Mesothelial cell of epicardium (in vitro differentiated cells): ENCODE results near the gene MYLK. TPM values are rescaled to one million over a fixed set of nuclear protein-coding genes. Genes with fewer than 3 reads are reported as not detected.

ENCODE experiments used
- DNase-seq, 2 experiments: peaks; one replicate each; pipeline ENCODE4 v3.0.0; 2021; ENCODE audit warnings: low spot score in 2 of 2; ENCODE audit not compliant: unreplicated experiment in 2 of 2
- H3K27ac Mint-ChIP-seq: 2 replicates; pipeline ENCODE4 v1.8.0; 2021; ENCODE audit warnings: mixed read lengths
- H3K27me3 Mint-ChIP-seq: 2 replicates; pipeline ENCODE4 v1.8.0; 2021; ENCODE audit warnings: low read depth, mixed read lengths
- H3K36me3 Mint-ChIP-seq: 2 replicates; pipeline ENCODE4 v1.8.0; 2021; ENCODE audit warnings: mixed read lengths
- H3K4me1 Mint-ChIP-seq: 2 replicates; pipeline ENCODE4 v1.8.0; 2021; ENCODE audit warnings: mixed read lengths
- H3K4me3 Mint-ChIP-seq: 2 replicates; pipeline ENCODE4 v1.8.0; 2021; ENCODE audit warnings: mild to moderate bottlenecking, moderate library complexity, mixed read lengths
- H3K9me3 Mint-ChIP-seq: 2 replicates; pipeline ENCODE4 v1.8.0; 2021; ENCODE audit warnings: mixed read lengths
- CTCF ChIP-seq: fragments of 200-600 bp; sonication (generic); IDR thresholded peaks from one replicate; pipeline ENCODE4 v1.5.0; 2021; ENCODE audit warnings: antibody characterized with exemption; ENCODE audit not compliant: unreplicated experiment
- total RNA-seq: library from RNA; stranded (reverse); gene quantifications from 3 replicates; pipeline ENCODE4 v1.2.1, GENCODE V29; 2021

Gene MYLK
- total RNA-seq, 1 donor from 2014 or later = 14.3 TPM

DNA sequence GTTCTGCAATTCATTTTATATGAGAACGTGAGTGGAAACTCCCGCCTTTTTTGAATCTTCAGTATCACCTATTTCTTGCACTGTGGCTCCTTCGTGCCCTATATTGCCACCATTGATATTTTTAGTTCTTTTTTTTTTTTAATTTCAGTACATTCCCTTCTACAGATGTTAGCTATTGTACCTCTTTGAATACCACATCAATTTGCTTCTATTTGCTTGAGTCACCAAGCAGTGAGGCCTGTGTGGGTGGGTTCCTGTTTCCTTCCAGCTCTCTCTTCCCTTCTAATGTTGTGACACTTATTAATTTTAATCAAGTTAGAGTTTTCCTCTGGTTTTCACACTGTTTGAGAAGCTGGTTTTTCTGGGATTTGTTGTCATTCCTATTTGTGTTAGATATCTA lies 308.0 kb downstream of the MYLK start:
- H3K4me1 Mint-ChIP-seq = peaks cover 4% of the 10 kb centered on the region
- no peaks in the 10 kb centered on the region for H3K27me3 Mint-ChIP-seq
- no peak overlapping the region for H3K4me3 Mint-ChIP-seq
- no peak for TF ChIP-seq CTCF
- H3K36me3 Mint-ChIP-seq = peaks cover 18% of the 10 kb centered on the region
- DNase-seq = no peak
- no peaks in the 10 kb centered on the region for H3K9me3 Mint-ChIP-seq
- H3K27ac Mint-ChIP-seq = no peak overlapping the region

- H3K4me3 Mint-ChIP-seq = no peak overlapping the region
- H3K27me3 Mint-ChIP-seq = no peaks in the 10 kb centered on the region
- H3K27ac Mint-ChIP-seq = no peak overlapping the region
- TF ChIP-seq CTCF = no peak
- H3K36me3 Mint-ChIP-seq = peaks cover 12% of the 10 kb centered on the region
- no peak for DNase-seq
- H3K4me1 Mint-ChIP-seq = peaks cover 13% of the 10 kb centered on the region
- no peaks in the 10 kb centered on the region for H3K9me3 Mint-ChIP-seq
Measured at GRCh38 chr3:123571973-123572365, 312.2 kb downstream of the MYLK start.

DNA sequence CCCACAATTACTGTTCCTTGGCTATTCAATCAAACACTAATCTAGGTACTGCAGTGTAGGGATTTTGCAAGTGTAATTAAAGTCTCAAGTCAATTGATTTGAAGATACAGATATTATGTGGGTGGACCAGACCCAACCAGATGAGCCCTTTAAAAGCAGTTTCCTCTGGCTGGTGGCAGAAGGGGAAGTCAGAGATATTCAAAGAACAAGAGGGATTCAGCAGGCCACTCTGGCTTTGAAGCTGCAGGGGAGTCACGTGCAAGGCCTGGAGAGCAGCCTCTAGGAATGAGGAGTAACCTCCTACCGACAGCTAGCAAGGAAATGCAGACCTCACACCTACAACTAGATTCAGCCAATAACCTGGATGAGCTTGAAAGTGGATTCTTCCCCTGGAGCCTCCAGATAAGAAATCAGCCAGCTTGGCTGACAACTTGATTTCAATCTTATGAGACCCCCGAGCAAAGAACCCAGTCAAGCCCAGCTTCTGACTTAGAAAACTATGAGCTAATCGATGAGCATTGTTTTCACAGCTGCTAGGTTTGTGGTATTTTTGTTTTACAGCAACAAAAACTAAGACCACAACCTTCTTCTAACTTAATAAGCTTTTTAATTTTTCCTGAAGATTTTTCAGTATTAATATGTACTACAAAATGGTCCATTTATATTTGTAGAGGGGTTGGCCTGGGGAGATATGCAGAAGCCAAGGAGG lies 312.7 kb downstream of the MYLK start:
- Mint-ChIP-seq H3K4me1 (peaks cover 13% of the 10 kb centered on the region), H3K36me3 (peaks cover 8% of the 10 kb centered on the region), H3K27ac (no peak overlapping the region), H3K27me3 (no peaks in the 10 kb centered on the region), H3K9me3 (no peaks in the 10 kb centered on the region), H3K4me3 (no peak overlapping the region)
- no peak for TF ChIP-seq CTCF
- DNase-seq = no peak

GRCh38 chr3:123568875-123569274 lies 315.3 kb downstream of the MYLK start:
- peaks cover 8% of the 10 kb centered on the region for H3K36me3 Mint-ChIP-seq

GRCh38 chr3:123568034-123568433 lies 316.1 kb downstream of the MYLK start:
- Mint-ChIP-seq H3K27ac (no peak overlapping the region), H3K36me3 (peaks cover 8% of the 10 kb centered on the region), H3K9me3 (no peaks in the 10 kb centered on the region), H3K4me3 (no peak overlapping the region), H3K4me1 (peaks cover 13% of the 10 kb centered on the region), H3K27me3 (no peaks in the 10 kb centered on the region)
- no peak for DNase-seq
- TF ChIP-seq CTCF = no peak

More at GRCh38 chr3:123568875-123569274, 315.3 kb downstream of the MYLK start:
- Mint-ChIP-seq H3K27ac (no peak overlapping the region), H3K9me3 (no peaks in the 10 kb centered on the region), H3K4me3 (no peak overlapping the region), H3K4me1 (peaks cover 13% of the 10 kb centered on the region), H3K27me3 (no peaks in the 10 kb centered on the region)
- DNase-seq = no peak
- TF ChIP-seq CTCF = no peak
